Uterus (tissue), 2 donors: ENCODE measurements around the gene SLX4IP.

Experiments used
- POLR2A ChIP-seq, 2 donors: fragments of 450-650 bp; IDR thresholded peaks; one replicate each; pipeline ENCODE4 v1.6.1; 2016; ENCODE audit warnings: antibody characterized with exemption in 2 of 2, mild to moderate bottlenecking in 1 of 2, moderate library complexity in 1 of 2
- TF ChIP-seq, protein P1 (sequence below), 4 experiments: fragments of 200-600 bp in 2 of 4; fragments of 450-650 bp in 2 of 4; sonication (generic) in 2 of 4; IDR thresholded peaks; one replicate each; pipeline ENCODE4 v1.5.1; 2016 to 2019; ENCODE audit warnings: antibody characterized with exemption in 4 of 4, mild to moderate bottlenecking in 2 of 4, moderate library complexity in 1 of 4

DNA sequence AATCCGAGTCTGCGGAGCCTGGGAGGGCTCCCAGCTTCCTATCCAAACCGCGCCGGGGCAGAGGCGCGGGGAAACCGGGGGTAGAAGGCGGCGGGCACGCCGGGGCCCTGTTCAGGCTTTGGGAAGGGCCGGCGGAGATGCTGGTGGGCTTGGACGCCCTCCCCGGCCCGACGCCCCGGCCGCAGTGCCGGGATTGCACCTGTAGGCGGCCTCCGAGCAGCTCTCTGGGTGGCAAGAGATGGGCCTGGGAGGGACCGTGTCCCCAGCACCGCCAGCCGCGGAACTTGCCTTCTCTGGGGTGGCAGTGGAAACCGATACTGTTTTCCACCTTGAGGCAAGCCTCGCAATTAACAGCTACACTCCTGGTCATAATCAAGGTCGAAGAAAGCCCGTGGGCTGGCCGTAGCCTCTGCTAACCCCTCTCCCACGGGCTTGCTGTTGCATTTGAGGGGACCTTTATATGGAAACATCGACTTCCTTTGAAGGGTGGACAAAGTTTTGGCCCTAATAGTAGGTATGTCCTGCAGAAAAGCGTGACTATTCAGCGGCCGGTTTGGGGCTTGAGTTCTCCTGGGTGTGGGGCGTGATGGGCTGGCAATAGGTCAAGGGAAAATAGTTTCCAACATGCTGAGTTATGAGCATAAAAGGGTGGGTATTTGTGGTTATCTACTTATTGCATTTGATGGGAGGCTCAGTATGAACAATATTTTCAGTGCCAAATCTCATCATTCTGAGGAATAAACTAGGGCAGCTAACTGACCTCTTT is 239.8 kb downstream of the SLX4IP start:
- TF ChIP-seq, protein P1, sequence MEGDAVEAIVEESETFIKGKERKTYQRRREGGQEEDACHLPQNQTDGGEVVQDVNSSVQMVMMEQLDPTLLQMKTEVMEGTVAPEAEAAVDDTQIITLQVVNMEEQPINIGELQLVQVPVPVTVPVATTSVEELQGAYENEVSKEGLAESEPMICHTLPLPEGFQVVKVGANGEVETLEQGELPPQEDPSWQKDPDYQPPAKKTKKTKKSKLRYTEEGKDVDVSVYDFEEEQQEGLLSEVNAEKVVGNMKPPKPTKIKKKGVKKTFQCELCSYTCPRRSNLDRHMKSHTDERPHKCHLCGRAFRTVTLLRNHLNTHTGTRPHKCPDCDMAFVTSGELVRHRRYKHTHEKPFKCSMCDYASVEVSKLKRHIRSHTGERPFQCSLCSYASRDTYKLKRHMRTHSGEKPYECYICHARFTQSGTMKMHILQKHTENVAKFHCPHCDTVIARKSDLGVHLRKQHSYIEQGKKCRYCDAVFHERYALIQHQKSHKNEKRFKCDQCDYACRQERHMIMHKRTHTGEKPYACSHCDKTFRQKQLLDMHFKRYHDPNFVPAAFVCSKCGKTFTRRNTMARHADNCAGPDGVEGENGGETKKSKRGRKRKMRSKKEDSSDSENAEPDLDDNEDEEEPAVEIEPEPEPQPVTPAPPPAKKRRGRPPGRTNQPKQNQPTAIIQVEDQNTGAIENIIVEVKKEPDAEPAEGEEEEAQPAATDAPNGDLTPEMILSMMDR (IDR thresholded peaks at IDR 0.05), result peak; percentile 83 to 92 (median 90)
- TF ChIP-seq POLR2A (IDR thresholded peaks at IDR 0.05), result no peak
